ENCODE results near the gene MCL1.

The MCL1 gene

DNA sequence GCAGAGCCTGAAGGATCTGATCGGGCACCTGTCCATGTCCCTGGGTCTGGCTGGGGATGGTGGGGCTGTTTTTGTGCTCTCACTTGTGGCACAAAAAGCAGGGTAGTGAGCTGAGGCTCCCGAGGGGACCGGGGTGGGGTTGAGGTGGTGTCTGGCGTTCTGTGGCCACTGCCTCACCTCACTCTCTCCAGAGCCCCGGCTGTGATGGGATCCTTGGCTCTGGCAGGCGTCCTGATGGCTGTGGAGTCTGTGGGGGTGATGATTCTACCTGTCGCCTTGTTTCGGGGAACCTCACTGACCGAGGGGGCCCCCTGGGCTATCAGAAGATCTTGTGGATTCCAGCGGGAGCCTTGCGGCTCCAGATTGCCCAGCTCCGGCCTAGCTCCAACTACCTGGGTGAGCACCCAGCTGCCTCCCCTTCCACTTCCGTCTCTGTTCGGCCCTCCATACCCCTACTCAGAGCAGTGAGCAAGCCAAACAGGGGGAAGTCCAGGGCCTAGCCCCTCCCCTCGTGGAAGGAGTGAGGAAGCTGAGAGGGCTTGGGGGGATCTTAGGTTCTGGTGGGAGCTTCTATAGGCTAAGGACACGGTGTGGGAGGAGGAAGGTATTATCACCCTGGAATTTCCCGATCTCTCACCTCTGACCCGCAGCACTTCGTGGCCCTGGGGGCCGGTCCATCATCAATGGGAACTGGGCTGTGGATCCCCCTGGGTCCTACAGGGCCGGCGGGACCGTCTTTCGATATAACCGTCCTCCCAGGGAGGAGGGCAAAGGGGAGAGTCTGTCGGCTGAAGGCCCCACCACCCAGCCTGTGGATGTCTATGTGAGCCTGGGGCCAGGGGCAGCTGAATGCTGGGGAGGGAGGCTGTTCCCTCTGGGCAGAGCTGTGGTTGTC, 23.2 kb downstream of the MCL1 start:
- no peak for DNase-seq (ENCODE audit: low read depth)

DNA sequence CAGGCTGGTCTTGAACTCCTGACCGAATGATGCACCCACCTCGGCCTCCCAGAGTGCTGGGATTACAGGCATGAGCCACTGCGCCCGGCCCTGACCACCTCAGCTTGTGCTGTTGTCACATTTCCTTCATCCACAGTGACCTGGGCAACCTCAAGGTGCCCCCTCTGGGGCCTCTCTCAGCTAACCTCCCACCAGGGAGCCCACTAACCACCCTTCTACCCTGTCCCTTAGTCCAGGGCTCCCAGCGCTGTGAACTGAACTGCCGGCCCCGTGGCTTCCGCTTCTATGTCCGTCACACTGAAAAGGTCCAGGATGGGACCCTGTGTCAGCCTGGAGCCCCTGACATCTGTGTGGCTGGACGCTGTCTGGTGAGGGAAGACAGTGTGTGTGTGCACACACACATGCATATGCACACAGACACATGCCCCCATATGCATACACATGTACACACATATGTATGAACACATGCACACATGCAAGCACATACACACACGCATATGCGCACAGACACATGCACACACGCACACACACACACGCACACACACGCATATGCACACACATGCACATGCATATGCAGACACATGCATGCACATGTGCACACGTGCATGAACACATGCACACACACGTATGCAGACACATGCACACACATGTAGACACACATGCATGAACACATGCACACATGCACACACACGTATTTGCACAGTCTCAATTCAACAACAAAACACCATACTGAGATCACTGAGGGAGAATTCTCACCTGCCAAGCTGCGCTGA, 24.0 kb downstream of the MCL1 start:
- DNase-seq (ENCODE audit: low read depth): no peak

DNA sequence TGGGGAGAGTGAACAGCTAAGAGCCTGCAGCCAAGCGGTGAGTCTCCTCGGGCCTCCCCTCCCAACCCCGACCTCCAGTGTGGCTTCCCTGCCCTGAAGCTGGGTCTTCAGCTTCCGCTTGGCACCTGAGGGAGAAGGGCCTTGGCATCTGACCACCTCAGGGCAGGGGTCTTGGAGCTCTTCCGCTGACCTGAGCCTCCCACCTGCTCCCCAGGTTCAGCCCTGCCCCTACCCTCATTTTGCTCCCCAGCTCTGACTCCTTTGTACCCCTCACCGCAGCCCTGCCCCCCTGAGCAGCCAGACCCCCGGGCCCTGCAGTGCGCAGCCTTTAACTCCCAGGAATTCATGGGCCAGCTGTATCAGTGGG, 25.3 kb downstream of the MCL1 start:
- DNase-seq (ENCODE audit: low read depth): no peak

DNA sequence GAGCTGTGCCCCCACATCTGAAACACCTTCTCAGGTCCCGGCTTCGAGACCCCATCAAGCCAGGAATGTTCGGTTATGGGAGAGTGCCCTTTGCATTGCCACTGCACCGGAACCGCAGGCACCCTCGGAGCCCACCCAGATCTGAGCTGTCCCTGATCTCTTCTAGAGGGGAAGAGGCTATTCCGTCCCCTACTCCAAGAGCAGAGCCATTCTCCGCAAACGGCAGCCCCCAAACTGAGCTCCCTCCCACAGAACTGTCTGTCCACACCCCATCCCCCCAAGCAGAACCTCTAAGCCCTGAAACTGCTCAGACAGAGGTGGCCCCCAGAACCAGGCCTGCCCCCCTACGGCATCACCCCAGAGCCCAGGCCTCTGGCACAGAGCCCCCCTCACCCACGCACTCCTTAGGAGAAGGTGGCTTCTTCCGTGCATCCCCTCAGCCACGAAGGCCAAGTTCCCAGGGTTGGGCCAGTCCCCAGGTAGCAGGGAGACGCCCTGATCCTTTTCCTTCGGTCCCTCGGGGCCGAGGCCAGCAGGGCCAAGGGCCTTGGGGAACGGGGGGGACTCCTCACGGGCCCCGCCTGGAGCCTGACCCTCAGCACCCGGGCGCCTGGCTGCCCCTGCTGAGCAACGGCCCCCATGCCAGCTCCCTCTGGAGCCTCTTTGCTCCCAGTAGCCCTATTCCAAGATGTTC, 25.9 kb downstream of the MCL1 start:
- DNase-seq (ENCODE audit: low read depth): no peak

DNA sequence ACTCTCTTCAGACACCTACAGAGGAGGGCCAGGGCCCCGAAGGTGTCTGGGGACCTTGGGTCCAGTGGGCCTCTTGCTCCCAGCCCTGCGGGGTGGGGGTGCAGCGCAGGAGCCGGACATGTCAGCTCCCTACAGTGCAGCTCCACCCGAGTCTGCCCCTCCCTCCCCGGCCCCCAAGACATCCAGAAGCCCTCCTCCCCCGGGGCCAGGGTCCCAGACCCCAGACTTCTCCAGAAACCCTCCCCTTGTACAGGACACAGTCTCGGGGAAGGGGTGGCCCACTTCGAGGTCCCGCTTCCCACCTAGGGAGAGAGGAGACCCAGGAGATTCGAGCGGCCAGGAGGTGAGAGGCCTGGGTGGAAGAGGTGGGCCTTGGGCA, 26.5 kb downstream of the MCL1 start:
- DNase-seq (ENCODE audit: low read depth): no peak

DNA sequence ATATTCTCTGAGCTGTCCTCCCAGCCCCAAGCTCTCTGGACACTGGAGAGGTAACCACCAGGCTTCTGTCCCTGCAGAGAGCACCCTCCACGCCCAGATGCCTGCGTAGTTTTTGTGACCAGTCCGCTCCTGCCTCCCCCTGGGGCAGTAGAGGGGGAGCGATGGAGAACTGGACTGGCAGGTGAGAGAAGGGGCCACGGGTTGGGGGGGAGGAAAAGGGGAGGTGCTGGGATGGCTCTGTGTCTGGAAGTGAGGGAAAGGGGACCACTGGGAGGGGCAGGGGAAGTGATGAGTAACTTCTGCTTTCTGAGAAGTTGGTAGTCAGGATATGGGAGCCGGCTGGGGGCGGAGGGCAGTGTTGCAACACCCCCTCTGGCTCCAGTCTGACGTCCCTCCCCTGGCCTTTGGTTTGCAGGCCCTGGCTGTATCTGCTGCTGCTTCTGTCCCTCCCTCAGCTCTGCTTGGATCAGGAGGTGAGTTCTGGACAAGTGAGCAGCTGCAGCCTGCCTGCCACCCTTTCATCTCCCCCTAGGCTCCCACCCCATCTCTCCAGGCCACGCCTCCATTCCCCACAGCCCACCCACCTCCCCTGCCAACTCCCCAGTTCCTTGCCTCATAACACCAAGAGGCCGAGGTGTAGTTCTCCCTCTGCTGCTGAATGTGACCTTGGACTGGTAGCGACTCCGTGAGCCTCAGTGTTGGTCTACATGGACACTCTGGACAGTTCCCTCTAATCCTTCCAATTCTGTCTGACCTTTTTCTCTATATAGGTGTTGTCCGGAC, 27.1 kb downstream of the MCL1 start:
- no peak for DNase-seq (ENCODE audit: low read depth)

DNA sequence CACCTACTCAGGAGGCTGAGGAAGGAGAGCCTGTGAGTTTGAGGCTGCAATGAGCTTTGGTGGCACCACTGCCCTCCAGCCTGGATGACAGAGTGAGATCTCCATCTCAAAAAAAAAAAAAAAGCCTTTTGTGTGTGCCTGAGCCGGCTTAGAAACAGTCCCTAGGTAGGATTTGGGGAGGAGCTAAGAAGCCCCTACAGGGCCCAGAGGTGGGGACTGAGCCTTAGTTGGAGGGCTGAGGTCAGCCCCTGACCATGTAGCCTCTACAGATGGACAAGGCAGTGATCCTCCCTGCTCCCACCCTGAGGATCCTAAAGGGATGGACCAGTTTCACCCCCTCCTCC, 27.7 kb downstream of the MCL1 start:
- no peak for DNase-seq (ENCODE audit: low read depth)

DNA sequence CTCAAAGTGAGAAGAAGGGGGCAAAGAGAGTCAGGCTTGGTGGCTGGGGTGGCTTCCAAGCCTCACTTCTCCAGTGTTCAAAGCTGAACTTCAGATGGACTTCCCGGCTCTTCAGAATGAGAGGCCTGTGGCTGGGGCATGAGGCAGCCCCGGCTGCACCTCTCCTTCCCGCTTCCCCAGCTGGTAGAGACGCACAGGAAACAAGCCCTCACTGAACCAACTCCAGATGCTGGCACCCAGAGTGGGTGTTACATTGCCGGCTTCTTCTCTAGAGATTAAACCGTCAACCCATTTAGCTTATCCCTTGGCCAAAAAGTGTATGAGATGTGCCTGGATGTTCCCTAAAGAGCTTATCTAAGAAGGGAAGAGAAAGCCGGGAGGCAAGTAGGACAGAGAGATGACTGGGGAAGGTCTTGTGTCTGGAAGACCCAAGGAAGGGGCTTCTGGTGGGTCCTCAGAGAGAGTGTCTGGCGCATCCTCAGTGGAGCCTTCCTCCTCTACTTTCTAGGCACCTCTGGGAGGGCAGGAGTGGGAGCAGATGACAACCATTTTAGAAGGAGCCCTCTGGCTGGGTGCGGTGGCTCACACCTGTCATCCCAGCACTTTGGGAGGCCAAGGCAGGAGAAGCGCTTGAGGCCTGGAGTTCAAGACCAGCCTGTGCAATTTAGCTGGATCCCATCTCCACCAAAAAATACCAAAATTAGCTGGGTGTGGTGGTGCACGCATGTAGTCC, 28.2 kb downstream of the MCL1 start:
- no peak for DNase-seq (ENCODE audit: low read depth)

DNA sequence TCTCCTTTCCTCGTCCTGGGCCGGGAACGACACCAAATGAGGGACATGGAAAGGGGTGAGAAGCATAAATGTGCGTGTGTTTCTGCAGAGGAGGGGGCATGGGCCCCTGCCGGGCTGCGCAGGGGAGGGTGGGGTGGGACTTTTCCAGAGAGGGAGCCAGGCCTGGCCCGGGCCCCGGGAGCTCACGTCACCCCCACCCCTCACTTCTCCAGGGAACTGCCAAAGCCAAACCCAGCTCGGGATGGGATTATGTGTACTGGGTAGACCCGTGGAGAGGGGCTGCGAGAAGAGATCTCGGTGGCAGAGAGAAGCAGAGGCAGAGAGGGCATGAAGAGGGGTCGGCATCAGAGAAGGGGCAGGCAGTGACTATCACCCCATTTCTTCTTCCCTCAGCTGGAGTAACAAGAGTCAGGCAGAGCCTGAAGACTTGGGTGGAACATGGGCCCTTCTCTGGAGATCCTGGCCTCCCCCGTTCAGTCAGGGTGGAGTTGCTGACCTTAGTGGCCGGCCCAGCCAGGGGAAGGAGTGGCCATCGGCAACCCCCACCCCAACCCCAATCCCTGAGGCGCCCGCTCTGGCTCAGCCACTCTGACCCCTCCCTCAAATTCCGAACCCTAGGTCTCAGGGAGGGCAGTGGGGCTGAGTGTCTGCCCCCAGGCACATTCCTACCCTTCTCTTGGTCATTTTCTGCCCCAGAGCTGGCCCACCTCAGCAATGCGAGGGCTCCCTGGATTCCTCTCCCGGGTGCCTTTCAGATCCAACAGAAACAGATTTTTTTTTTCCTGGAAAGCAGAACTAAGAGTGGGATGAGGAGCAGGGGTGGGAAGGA, 29.0 kb downstream of the MCL1 start:
- DNase-seq (ENCODE audit: low read depth): no peak

DNA sequence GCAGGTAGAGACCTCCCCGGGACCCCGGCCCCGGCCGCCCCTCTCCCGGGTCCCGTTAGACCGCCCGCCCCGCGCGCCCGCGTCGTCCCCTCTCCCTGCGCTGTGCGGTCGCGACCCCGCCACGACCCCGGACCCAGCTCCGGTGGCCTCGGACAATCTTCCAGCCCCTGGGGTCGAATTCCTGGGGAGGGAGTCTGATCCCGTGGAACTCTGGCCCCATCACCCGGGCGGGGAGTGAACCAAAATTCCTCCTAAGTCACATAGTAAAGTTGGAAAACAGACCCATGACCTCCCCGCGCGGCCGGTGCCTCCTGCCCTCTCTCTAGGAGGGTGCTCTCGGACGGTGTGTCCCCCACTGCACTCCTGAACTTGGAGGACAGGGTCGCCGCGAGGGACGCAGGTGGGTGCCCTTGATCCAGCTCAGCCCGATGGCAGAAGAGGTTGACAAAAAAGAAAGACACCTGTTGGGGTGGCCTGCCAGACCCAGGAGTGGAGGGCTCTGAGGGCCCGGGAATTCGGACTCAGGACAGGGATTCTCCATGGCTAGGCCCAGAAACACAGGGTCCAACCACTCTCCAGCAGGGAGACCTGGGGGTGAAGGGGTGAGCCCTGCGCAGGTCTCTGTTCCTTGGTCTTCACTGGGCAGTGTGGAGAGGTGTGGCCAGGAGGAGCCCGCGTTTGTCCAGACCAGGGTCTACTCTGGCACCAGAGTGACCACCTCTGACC, 29.8 kb downstream of the MCL1 start:
- DNase-seq (ENCODE audit: low read depth): no peak

DNA sequence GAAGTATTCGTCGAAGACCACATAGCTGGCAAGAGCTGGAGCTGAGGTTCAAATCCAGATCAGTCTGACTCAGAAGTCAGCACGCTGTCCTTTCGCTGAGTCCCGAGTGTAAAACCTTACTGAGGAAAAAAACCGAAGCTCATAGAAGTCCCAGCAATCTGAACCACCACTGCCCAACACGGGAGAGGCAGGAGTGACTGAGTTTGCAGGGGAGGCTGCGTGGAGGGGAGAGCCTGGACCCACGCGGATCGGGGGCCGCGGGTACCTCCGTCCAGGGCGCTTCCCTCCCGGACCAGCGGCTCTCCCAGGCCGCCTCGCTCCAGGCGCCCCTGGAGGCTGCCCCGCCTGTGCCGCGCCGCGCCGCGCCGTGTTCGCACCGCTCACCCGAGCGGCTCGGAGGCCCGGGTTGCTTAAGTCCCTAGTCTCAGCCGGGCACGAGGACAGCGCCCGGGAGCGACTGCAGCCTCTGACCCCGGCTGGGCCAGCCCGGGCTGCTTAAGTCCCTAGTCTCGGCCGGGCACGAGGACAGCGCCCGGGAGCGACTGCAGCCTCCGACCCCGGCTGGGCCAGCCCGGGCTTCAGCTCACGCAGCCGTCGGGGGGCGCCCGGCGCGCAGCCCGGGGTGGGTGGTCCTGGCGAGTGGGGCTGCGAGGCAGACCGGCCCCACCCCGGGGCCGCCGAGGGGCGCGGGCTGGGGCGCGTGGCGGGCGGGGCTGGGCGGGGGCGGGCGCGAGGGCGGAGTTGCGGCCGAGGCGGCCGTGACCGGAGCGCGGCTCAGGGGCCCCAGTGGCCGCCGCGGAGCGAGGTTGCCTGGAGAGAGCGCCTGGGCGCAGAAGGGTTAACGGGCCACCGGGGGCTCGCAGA, 30.5 kb downstream of the MCL1 start, which contains the start of gene ADAMTSL4:
Gene ADAMTSL4 (plus strand): TSS at position 777 of the 864 bp plus-strand sequence. CDS start 2,881 bp downstream, outside the sequence.
- no peak for DNase-seq (ENCODE audit: low read depth)

DNA sequence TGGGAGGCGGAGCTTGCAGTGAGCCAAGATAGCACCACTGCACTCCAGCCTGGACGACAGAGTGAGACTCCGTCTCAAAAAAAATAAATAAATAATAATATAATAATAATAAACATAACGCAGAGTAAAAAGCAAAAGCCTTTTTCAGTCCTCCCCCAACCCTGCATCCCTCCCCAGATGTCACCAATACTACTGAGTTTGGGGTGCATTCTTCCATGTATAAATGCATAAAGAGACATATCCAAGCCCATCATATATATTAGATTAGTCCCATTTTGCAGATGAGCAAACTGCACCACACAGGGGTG, 31.1 kb downstream of the MCL1 start:
- no peak for DNase-seq (ENCODE audit: low read depth)

DNA sequence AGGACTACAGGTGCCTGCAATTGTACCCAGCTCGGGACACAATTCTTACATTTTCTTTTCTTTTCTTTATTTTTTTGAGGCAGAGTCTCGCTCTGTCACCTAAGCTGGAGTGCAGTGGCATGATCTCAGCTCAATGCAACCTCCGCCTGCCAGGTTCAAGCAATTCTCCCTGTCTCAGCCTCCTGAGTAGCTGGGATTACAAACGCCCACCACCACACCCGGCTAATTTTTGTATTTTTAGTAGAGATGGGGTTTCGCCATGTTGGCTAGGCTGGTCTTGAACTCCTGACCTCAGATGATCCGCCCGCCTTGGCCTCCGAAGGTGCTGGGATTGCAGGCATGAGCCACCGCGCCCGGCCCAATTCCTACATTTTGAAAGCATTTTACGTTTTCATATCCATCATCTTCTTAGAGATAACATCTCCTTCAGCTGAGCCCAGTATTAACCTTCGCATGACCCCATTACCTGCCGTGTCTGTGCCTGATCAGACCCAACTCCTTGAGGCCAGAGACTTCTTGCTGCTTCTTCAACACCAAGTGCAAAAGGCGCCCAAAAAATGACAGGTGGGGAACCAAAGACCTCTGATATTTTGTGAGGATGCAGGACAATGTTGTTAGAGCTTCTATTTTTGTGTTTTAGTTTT, 33.0 kb downstream of the MCL1 start:
- no peak for DNase-seq (ENCODE audit: low read depth)

DNA sequence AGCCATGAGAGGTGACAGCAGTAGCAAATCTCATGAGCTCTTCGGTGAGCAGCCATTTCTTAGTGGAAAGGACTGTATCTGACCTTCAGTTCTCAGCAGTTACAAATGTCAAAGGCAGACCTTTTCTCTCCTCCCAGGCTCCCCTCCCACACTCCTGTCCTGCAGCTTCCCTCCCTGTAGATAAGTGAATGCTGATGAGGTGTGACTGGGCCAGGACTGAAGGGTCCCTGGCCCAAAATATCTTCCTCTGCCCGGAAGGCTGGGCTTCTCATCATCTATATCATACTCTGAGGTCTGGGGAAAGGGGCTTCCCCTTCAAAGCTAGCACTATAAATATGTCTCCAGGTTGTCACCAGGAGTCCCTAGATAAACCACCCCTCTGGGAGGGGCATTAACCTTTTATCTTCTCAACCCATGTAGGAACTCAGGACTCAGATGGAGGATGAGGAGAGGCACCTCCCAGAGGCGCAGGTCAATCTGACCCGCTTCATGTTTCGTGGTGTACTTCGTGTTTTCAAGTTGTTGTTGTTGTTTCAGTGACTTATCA, 33.9 kb downstream of the MCL1 start:
- no peak for DNase-seq (ENCODE audit: low read depth)

DNA sequence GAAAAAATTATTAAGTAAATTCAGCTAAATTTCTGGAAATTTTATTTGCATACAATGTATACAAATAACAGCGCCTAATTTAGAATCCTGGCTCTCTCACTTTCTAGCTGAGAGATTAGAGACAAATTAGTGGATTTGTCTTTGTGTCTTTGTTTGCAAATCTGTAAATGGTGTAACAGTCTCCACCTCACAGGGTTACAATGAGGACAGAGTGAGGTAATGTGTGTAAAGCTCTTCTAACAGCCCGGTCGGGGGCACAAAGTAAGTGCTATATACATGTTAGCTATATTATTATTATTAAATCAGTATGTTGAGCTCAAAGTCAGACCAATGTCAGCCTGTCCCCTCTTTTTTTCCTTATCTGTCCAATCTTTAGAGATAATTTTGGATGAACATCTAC, 35.2 kb downstream of the MCL1 start:
- DNase-seq (ENCODE audit: low read depth): no peak

DNA sequence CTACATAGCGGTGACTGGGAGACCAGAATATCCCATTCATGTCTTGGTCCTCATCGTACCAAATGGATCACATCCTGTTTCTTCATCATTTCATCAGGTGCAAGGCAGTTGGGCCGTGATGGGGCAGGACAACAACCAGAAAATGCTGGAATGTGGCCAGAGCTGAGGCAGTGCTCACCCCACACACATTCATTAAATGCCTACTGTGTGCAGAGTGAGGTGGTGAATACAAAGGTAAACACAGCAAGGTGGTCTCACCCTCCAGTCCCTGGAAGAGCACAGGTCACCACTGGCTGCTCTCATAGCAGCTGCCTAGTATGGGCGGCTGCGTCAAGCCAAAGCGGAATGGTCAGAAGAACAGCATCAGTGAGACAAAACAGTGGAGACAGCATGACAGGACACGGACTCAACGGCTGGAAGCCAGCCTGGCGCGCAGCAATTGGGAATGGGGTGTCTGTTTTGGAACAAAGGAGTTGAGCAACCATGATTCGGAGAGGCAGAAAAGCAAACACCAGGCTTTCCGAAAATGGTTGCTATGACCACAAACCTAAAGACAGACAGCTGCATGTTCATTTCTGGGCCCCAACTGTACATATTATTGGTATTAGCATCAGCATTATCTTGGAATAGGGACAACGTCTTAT, 35.8 kb downstream of the MCL1 start:
- DNase-seq (ENCODE audit: low read depth): no peak
